H9 (cell line): Measurements from ENCODE around the gene NCOA5. TPM values are rescaled to one million over a fixed set of nuclear protein-coding genes. Genes with fewer than 3 reads are reported as not detected.

ENCODE experiments used
- DNase-seq: peaks from one replicate; pipeline ENCODE4 v3.0.0-alpha.2; 2017
- H2AFZ ChIP-seq: one replicate; pipeline ENCODE4 v1.6.1; 2013; ENCODE audit warnings: mild to moderate bottlenecking, low read length, control low read depth, moderate library complexity
- H2AK5ac ChIP-seq: 2 replicates; pipeline ENCODE4 v1.6.1; 2013; ENCODE audit warnings: low read length, control low read depth, mixed read lengths; ENCODE audit not compliant: insufficient read length
- H2BK120ac ChIP-seq: one replicate; pipeline ENCODE4 v1.6.1; 2013; ENCODE audit warnings: low read depth, mild to moderate bottlenecking, low read length, control low read depth, inconsistent platforms; ENCODE audit not compliant: poor library complexity, severe bottlenecking
- H2BK12ac ChIP-seq: 2 replicates; pipeline ENCODE4 v1.6.1; 2013; ENCODE audit warnings: low read length, control low read depth, mixed read lengths, low read depth; ENCODE audit not compliant: insufficient read length
- H2BK15ac ChIP-seq: 2 replicates; pipeline ENCODE4 v1.6.1; 2013; ENCODE audit warnings: low read depth, low read length, control low read depth
- H2BK20ac ChIP-seq: one replicate; pipeline ENCODE4 v1.6.1; 2013; ENCODE audit warnings: low read depth, mild to moderate bottlenecking, low read length, control low read depth, inconsistent platforms; ENCODE audit not compliant: poor library complexity, severe bottlenecking
- H2BK5ac ChIP-seq: 2 replicates; pipeline ENCODE4 v1.6.1; 2013; ENCODE audit warnings: low read length, control low read depth, mixed read lengths; ENCODE audit not compliant: insufficient read length
- H3K14ac ChIP-seq: 2 replicates; pipeline ENCODE4 v1.6.1; 2013; ENCODE audit warnings: low read length, control low read depth; ENCODE audit not compliant: insufficient read depth
- H3K18ac ChIP-seq: 2 replicates; pipeline ENCODE4 v1.6.1; 2013; ENCODE audit warnings: low read depth, mild to moderate bottlenecking, mixed read lengths, low read length, control low read depth; ENCODE audit not compliant: insufficient read length
- H3K23ac ChIP-seq: 2 replicates; pipeline ENCODE4 v1.6.1; 2013; ENCODE audit warnings: low read length, control low read depth, mixed read lengths, low read depth; ENCODE audit not compliant: insufficient read length
- H3K23me2 ChIP-seq: 2 replicates; pipeline ENCODE4 v1.6.1; 2013; ENCODE audit warnings: low read depth, mild to moderate bottlenecking, mixed read lengths, low read length, control low read depth; ENCODE audit not compliant: insufficient read length, poor library complexity, severe bottlenecking
- H3K27ac ChIP-seq: 2 replicates; pipeline ENCODE4 v1.5.1; 2013; ENCODE audit warnings: low read length, control low read depth, mixed read lengths, low read depth; ENCODE audit not compliant: insufficient read length
- H3K27me3 ChIP-seq: 2 replicates; pipeline ENCODE4 v1.6.1; 2013; ENCODE audit warnings: low read length, control low read depth, inconsistent platforms; ENCODE audit not compliant: insufficient read depth
- H3K4ac ChIP-seq: 2 replicates; pipeline ENCODE4 v1.6.1; 2013; ENCODE audit warnings: low read depth, mild to moderate bottlenecking, control low read depth, inconsistent platforms, low read length, moderate library complexity
- H3K4me1 ChIP-seq: 2 replicates; pipeline ENCODE4 v1.6.1; 2013; ENCODE audit warnings: low read length, control low read depth, inconsistent platforms; ENCODE audit not compliant: insufficient read depth
- H3K4me2 ChIP-seq: 2 replicates; pipeline ENCODE4 v1.6.1; 2013; ENCODE audit warnings: low read length, control low read depth, mixed read lengths; ENCODE audit not compliant: insufficient read length, insufficient read depth
- H3K56ac ChIP-seq: 2 replicates; pipeline ENCODE4 v1.6.1; 2013; ENCODE audit warnings: low read depth, mild to moderate bottlenecking, mixed read lengths, low read length, control low read depth; ENCODE audit not compliant: insufficient read length
- H3K79me1 ChIP-seq: 2 replicates; pipeline ENCODE4 v1.6.1; 2013; ENCODE audit warnings: low read depth, mild to moderate bottlenecking, moderate library complexity, low read length, control low read depth, inconsistent platforms; ENCODE audit not compliant: insufficient read depth, poor library complexity, severe bottlenecking
- H3K79me2 ChIP-seq: 2 replicates; pipeline ENCODE4 v1.6.1; 2013; ENCODE audit warnings: low read length, control low read depth, inconsistent platforms; ENCODE audit not compliant: insufficient read depth
- H3K9ac ChIP-seq: 2 replicates; pipeline ENCODE4 v1.6.1; 2013; ENCODE audit warnings: low read length, control low read depth, mixed read lengths; ENCODE audit not compliant: insufficient read length; ENCODE audit errors: extremely low read depth
- H3K9me3 ChIP-seq: one replicate; pipeline ENCODE4 v1.6.1; 2013; ENCODE audit warnings: low read depth, low read length, inconsistent platforms; ENCODE audit not compliant: control insufficient read depth
- H3T11ph ChIP-seq: one replicate; pipeline ENCODE4 v1.6.1; 2013; ENCODE audit warnings: mild to moderate bottlenecking, low read length, control low read depth, inconsistent platforms
- H4K20me1 ChIP-seq: one replicate; pipeline ENCODE4 v1.6.1; 2013; ENCODE audit not compliant: control insufficient read depth, insufficient read length, insufficient read depth
- H4K5ac ChIP-seq: 2 replicates; pipeline ENCODE4 v1.6.1; 2013; ENCODE audit warnings: low read depth, mild to moderate bottlenecking, mixed read lengths, low read length, control low read depth; ENCODE audit not compliant: insufficient read length
- H4K8ac ChIP-seq: replicated peaks from 2 replicates; pipeline ENCODE4 v1.6.1; 2013; ENCODE audit warnings: low read length, control low read depth, mixed read lengths, low read depth; ENCODE audit not compliant: insufficient read length
- H4K91ac ChIP-seq: 2 replicates; pipeline ENCODE4 v1.6.1; 2013; ENCODE audit warnings: low read depth, mild to moderate bottlenecking, moderate library complexity, mixed read lengths, low read length, control low read depth; ENCODE audit not compliant: insufficient read length
- H3K27ac Mint-ChIP-seq, 3 experiments: 2 replicates in 2 of 3; 3 replicates in 1 of 3; pipeline ENCODE4 v1.8.0; 2020 to 2021; ENCODE audit warnings: mixed read lengths in 3 of 3, mild to moderate bottlenecking in 1 of 3, moderate library complexity in 1 of 3
- H3K27me3 Mint-ChIP-seq: 2 replicates; pipeline ENCODE4 v1.8.0; 2021; ENCODE audit warnings: low read depth, mild to moderate bottlenecking, moderate library complexity, mixed read lengths
- H3K36me3 Mint-ChIP-seq, 3 experiments: 2 replicates in 2 of 3; 3 replicates in 1 of 3; pipeline ENCODE4 v1.8.0; 2020 to 2021; ENCODE audit warnings: low read depth in 3 of 3, mixed read lengths in 3 of 3; ENCODE audit not compliant: insufficient read depth in 1 of 3
- H3K4me1 Mint-ChIP-seq, 2 experiments: 2 replicates each; pipeline ENCODE4 v1.8.0; 2020; ENCODE audit warnings: mixed read lengths in 2 of 2
- H3K4me3 Mint-ChIP-seq, 2 experiments: 2 replicates in 1 of 2; 3 replicates in 1 of 2; pipeline ENCODE4 v1.8.0; 2020 to 2021; ENCODE audit warnings: mild to moderate bottlenecking in 2 of 2, mixed read lengths in 2 of 2, moderate library complexity in 1 of 2
- H3K9me3 Mint-ChIP-seq, 2 experiments: 2 replicates in 1 of 2; 3 replicates in 1 of 2; pipeline ENCODE4 v1.8.0; 2020; ENCODE audit warnings: mild to moderate bottlenecking in 2 of 2, mixed read lengths in 2 of 2, moderate library complexity in 1 of 2
- CTCF ChIP-seq: fragments of 200-600 bp; sonication (generic); conservative IDR thresholded peaks from 3 replicates; pipeline ENCODE4 v1.8.0; 2021; ENCODE audit warnings: antibody characterized with exemption, mild to moderate bottlenecking
- WGBS: extraction: QIAGEN DNeasy Blood & Tissue Kit; methylation state at CpG from one replicate; pipeline ENCODE4 v1.1.7; 2013; ENCODE audit warnings: missing lambda C conversion rate, low lambda C conversion rate, mixed read lengths; ENCODE audit not compliant: insufficient read length; ENCODE audit errors: extremely low coverage; 5-methylcytosine and 5-hydroxymethylcytosine counted together
- total RNA-seq: library from RNA; stranded (reverse); gene quantifications from 2 replicates; pipeline ENCODE4 v1.2.1, GENCODE V29; 2021

Gene NCOA5
- total RNA-seq, 1 experiment from 2014 or later, result 55.7 TPM

GRCh38 chr20:46132705-46133120, 43.0 kb upstream of the NCOA5 start:
- Histone ChIP-seq H3T11ph (no peak overlapping the region), H3K18ac (no peak overlapping the region), H2BK20ac (no peak overlapping the region), H3K23me2 (no peaks in the 10 kb centered on the region), H2BK15ac (no peak overlapping the region), H4K8ac (no peak overlapping the region), H2BK5ac (no peak overlapping the region), H3K27me3 (no peaks in the 10 kb centered on the region), H3K9me3 (no peaks in the 10 kb centered on the region), H3K79me1 (no peaks in the 10 kb centered on the region), H3K23ac (no peak overlapping the region), H3K4ac (no peak overlapping the region), H4K91ac (no peak overlapping the region), H3K4me2 (no peak overlapping the region), H3K27ac (no peak overlapping the region), H2BK120ac (no peak overlapping the region), H3K79me2 (no peaks in the 10 kb centered on the region), H4K5ac (no peak overlapping the region), H2AK5ac (no peak overlapping the region), H3K9ac (no peak overlapping the region), H3K14ac (no peak overlapping the region), H2AFZ (no peak overlapping the region), H3K4me1 (no peaks in the 10 kb centered on the region), H2BK12ac (no peak overlapping the region), H4K20me1 (no peaks in the 10 kb centered on the region), H3K56ac (no peak overlapping the region)
- no CpG with 5 or more reads among the region's 17 CpGs for WGBS
- H3K27me3 Mint-ChIP-seq, result peaks cover 41% of the 10 kb centered on the region
- peaks cover 13 to 19% of the 10 kb centered on the region in 2 experiments for H3K4me1 Mint-ChIP-seq
- no peak overlapping the region; a peak in 1 of 7 replicates for H3K27ac Mint-ChIP-seq
- DNase-seq, result peak; percentile 83
- no peak overlapping the region for H3K4me3 Mint-ChIP-seq
- peak; percentile 96 for TF ChIP-seq CTCF
- no peaks in the 10 kb centered on the region for H3K9me3 Mint-ChIP-seq
- no peaks in the 10 kb centered on the region for H3K36me3 Mint-ChIP-seq
